Tibial artery (tissue), 4 donors: ENCODE measurements around the gene POT1.

Experiments used
- DNase-seq, 2 donors: peaks; one replicate each; pipeline ENCODE4 v3.0.0-alpha.2; 2019
- H3K27ac ChIP-seq, 2 donors: fragments of 200-600 bp; sonication (generic) in 1 of 2; 1 replicate in 1 of 2; 2 replicates in 1 of 2; pipeline ENCODE4 v1.5.1; 2018 to 2019; ENCODE audit warnings: mild to moderate bottlenecking in 1 of 2
- H3K27me3 ChIP-seq, 2 donors: fragments of 200-600 bp; sonication (generic) in 1 of 2; one replicate each; pipeline versions ENCODE4 v1.5.1 to v1.6.0; 2016 to 2019
- H3K36me3 ChIP-seq, 3 donors: fragments of 200-600 bp; sonication (generic) in 2 of 3; one replicate each; pipeline ENCODE4 v1.5.1; 2016 to 2019; ENCODE audit warnings: mild to moderate bottlenecking in 2 of 3
- H3K4me1 ChIP-seq, 4 donors: fragments of 200-600 bp; sonication (generic) in 2 of 4; 1 replicate in 3 of 4; 2 replicates in 1 of 4; pipeline ENCODE4 v1.5.1; 2016 to 2019
- H3K4me3 ChIP-seq, 2 donors: fragments of 200-600 bp; sonication (generic) in 1 of 2; 1 replicate in 1 of 2; 2 replicates in 1 of 2; pipeline ENCODE4 v1.5.1; 2018 to 2019; ENCODE audit warnings: mild to moderate bottlenecking in 2 of 2
- H3K9me3 ChIP-seq, 3 donors: fragments of 200-600 bp; sonication (generic) in 1 of 3; one replicate each; pipeline ENCODE4 v1.5.1; 2016 to 2019
- intact Hi-C: fragments of 100-400 bp; cut with DNase I; formaldehyde crosslinking; loops from one replicate; pipeline ENCODE4 v1.15.0; 2023; ENCODE audit warnings: low total_unique reads
- TF ChIP-seq, protein P1 (sequence below), 2 experiments: fragments of 200-600 bp in 1 of 2; fragments of 450-650 bp in 1 of 2; IDR thresholded peaks; one replicate each; pipeline ENCODE4 v1.5.1; 2017 to 2019; ENCODE audit warnings: antibody characterized with exemption in 2 of 2, mild to moderate bottlenecking in 1 of 2, moderate library complexity in 1 of 2

The POT1 gene

DNA sequence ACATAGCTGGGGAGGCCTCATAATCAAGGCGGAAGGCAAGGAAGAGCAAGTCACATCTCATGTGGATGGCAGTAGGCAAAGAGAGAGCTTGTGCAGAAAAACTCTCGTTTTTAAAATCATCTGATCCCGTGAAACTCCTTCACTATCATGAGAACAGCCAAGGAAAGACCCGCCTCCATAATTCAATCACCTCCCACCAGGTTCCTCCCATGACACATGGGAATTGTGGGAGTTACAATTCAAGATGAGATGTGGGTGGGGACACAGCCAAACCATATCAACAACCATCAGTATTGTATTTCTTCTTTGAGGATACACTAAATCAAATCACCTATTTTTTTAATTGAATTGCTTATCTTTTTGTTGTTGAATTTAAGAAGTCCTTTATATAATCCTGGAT lies 16.7 kb downstream of the POT1 start:
- H3K27ac ChIP-seq: no peak overlapping the region
- no peaks in the 10 kb centered on the region for H3K27me3 ChIP-seq
- no peak overlapping the region for H3K4me3 ChIP-seq
- H3K9me3 ChIP-seq: no peaks in the 10 kb centered on the region
- no peak for DNase-seq
- intact Hi-C loops: no loop called here
- H3K4me1 ChIP-seq: peaks cover 0 to 6% (median 0%) of the 10 kb centered on the region in 4 donors
- TF ChIP-seq, protein P1, sequence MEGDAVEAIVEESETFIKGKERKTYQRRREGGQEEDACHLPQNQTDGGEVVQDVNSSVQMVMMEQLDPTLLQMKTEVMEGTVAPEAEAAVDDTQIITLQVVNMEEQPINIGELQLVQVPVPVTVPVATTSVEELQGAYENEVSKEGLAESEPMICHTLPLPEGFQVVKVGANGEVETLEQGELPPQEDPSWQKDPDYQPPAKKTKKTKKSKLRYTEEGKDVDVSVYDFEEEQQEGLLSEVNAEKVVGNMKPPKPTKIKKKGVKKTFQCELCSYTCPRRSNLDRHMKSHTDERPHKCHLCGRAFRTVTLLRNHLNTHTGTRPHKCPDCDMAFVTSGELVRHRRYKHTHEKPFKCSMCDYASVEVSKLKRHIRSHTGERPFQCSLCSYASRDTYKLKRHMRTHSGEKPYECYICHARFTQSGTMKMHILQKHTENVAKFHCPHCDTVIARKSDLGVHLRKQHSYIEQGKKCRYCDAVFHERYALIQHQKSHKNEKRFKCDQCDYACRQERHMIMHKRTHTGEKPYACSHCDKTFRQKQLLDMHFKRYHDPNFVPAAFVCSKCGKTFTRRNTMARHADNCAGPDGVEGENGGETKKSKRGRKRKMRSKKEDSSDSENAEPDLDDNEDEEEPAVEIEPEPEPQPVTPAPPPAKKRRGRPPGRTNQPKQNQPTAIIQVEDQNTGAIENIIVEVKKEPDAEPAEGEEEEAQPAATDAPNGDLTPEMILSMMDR (IDR thresholded peaks at IDR 0.05): no peak
- H3K36me3 ChIP-seq: peaks cover 0 to 6% (median 0%) of the 10 kb centered on the region in 3 donors

DNA sequence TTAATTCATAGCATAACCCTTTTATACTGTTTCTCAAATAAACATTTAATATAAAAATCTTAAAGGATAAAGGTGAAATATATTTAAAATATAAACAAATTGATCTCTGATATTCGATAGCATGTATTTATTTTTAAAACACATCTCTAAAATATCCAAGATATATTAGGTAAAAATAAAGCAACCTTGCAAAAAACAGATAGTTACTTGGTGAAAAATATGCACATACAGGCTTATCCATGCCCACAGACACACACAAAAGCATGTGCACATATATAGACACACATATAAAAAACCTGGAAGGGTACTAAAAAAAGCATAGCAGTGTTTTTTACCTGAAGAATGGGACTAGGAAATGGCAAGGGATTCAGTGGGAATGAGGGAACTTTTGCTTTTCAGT lies 19.8 kb downstream of the POT1 start:
- H3K36me3 ChIP-seq: peaks cover 0 to 6% (median 0%) of the 10 kb centered on the region in 3 donors
- no peaks in the 10 kb centered on the region for H3K27me3 ChIP-seq
- no peaks in the 10 kb centered on the region for H3K4me1 ChIP-seq
- no peak overlapping the region for H3K4me3 ChIP-seq
- H3K27ac ChIP-seq: no peak overlapping the region
- H3K9me3 ChIP-seq: no peaks in the 10 kb centered on the region
- DNase-seq: no peak
- TF ChIP-seq, protein P1 (IDR thresholded peaks at IDR 0.05): no peak
- intact Hi-C loops: no loop called here

DNA sequence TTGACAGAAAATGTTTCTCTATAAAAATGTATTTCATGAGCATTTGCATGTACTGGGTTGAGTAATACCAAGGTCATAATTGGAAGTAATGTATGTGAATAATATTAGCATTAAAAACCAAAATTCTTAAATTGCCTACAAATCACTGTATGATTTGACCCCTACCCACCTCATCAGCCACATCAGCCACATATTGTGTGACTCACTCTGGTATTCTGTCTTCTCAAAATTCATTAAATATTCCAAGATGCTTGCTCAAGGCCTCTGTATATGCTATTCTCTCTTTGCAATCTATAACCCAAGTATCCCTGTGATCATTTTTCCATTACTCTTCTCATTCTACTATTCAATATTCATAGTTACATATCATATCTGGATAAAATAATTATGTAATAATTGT lies 21.4 kb downstream of the POT1 start:
- TF ChIP-seq, protein P1 (IDR thresholded peaks at IDR 0.05): no peak
- H3K27ac ChIP-seq: no peak overlapping the region
- intact Hi-C loops: no loop called here

DNA sequence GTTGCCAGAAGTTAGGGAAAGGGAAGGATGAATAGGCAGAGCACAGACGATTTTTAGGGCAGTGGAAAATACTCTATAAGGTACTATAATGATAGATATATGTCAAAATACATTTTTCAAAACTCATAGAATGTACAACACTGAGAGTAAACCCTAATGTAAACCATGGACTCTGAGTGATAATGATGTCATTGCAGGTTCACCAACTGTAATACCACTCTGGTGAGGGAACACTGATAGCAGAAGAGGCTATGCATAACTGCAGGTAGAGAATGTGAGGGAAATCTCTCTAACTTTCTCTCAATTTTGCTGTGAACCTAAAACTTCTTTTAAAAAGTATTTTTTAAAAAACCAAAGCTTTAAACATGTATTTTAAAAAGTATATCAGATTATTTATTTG lies 22.1 kb downstream of the POT1 start:
- DNase-seq: no peak
- no peaks in the 10 kb centered on the region for H3K4me1 ChIP-seq
- H3K36me3 ChIP-seq: no peaks in the 10 kb centered on the region
- intact Hi-C loops: no loop called here
- TF ChIP-seq, protein P1 (IDR thresholded peaks at IDR 0.05): no peak
- H3K4me3 ChIP-seq: no peak overlapping the region
- no peaks in the 10 kb centered on the region for H3K27me3 ChIP-seq
- H3K27ac ChIP-seq: no peak overlapping the region
- no peaks in the 10 kb centered on the region for H3K9me3 ChIP-seq

More for the DNA sequence above, 21.4 kb downstream of the POT1 start:
- no peak for DNase-seq
- Histone ChIP-seq H3K9me3 (no peaks in the 10 kb centered on the region), H3K4me1 (no peaks in the 10 kb centered on the region), H3K36me3 (peaks cover 0 to 4% (median 0%) of the 10 kb centered on the region in 3 donors), H3K4me3 (no peak overlapping the region), H3K27me3 (no peaks in the 10 kb centered on the region)

DNA sequence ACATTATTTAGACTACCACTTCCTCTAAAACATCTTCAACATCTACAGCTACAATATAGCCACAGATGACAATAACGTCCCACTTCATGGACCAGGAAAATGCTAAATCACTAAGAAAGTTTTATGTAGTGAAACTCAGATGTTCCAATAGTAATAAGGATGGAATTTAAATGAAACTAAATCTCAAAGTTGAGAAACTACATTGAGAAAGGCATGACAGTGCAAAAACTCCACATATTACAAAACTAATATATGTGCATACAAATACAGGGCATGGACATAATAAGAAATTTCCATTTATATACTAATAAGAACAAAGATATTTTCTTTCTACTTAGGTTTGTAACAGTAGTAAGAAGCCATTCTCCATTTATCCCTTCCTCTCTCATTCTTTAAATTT lies 31.1 kb downstream of the POT1 start:
- H3K9me3 ChIP-seq: no peaks in the 10 kb centered on the region
- no peak for DNase-seq
- intact Hi-C loops: no loop called here
- no peak overlapping the region for H3K27ac ChIP-seq
- no peak overlapping the region for H3K4me3 ChIP-seq
- H3K4me1 ChIP-seq: no peaks in the 10 kb centered on the region
- H3K36me3 ChIP-seq: peaks cover 10 to 16% (median 15%) of the 10 kb centered on the region in 3 donors
- H3K27me3 ChIP-seq: no peaks in the 10 kb centered on the region
- TF ChIP-seq, protein P1 (IDR thresholded peaks at IDR 0.05): no peak

DNA sequence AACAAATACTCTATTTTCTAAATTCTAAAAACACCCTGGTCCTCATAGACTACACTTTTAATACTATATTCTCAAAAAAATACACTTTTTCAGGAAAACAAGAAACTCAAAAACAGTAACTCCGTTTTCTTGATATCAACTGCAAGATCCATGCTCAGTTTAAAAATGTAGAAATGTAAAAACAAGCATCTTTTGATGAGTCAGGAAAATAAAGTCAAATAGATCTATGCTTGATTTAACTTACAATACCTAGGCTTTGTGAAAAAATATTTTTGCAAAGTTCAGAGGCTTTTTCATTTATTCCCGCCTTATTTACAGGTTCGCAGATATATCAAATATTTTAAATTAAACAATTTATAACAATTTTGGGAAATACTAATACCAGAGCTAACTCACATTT lies 33.6 kb downstream of the POT1 start:
- no peaks in the 10 kb centered on the region for H3K27me3 ChIP-seq
- peaks cover 12 to 24% (median 24%) of the 10 kb centered on the region in 3 donors for H3K36me3 ChIP-seq
- H3K4me1 ChIP-seq: no peaks in the 10 kb centered on the region
- no peak overlapping the region for H3K4me3 ChIP-seq
- H3K27ac ChIP-seq: no peak overlapping the region
- TF ChIP-seq, protein P1 (IDR thresholded peaks at IDR 0.05): no peak
- no peaks in the 10 kb centered on the region for H3K9me3 ChIP-seq
- no peak for DNase-seq
- intact Hi-C loops: no loop called here
